Smooth muscle cell (in vitro differentiated cells): ENCODE measurements around the gene ADAMTS18. TPM values are rescaled to one million over a fixed set of nuclear protein-coding genes. Genes with fewer than 3 reads are reported as not detected.
"Not testable (repeated sequence)": the region's sequence is repeated elsewhere in the genome, so short reads cannot be mapped to it uniquely, and the experiment has no call there.

Source experiments
- DNase-seq: peaks from one replicate; lab custom pipeline; 2025; ENCODE audit not compliant: unreplicated experiment; lab: John Stamatoyannopoulos, UW
- H2AFZ ChIP-seq: fragments of 200-600 bp; sonication (generic); 2 replicates; pipeline ENCODE4 v1.6.0; 2016; ENCODE audit warnings: antibody characterized with exemption, low read depth, mild to moderate bottlenecking
- H3F3A ChIP-seq: fragments of 200-600 bp; sonication (generic); 2 replicates; pipeline ENCODE4 v1.6.0; 2017; ENCODE audit warnings: antibody characterized with exemption, low read depth
- H3K27ac ChIP-seq: fragments of 200-600 bp; sonication (generic); 2 replicates; pipeline ENCODE4 v1.5.1; 2016; ENCODE audit warnings: low read depth, mild to moderate bottlenecking
- H3K27me3 ChIP-seq: fragments of 200-600 bp; sonication (generic); 2 replicates; pipeline ENCODE4 v1.6.1; 2016; ENCODE audit warnings: low read depth, mild to moderate bottlenecking
- H3K36me3 ChIP-seq: fragments of 200-600 bp; sonication (generic); 2 replicates; pipeline ENCODE4 v1.5.1; 2016; ENCODE audit warnings: low read depth
- H3K4me1 ChIP-seq: fragments of 200-600 bp; sonication (generic); 2 replicates; pipeline ENCODE4 v1.5.1; 2016; ENCODE audit warnings: low read depth
- H3K4me2 ChIP-seq: fragments of 200-600 bp; sonication (generic); 2 replicates; pipeline ENCODE4 v1.6.0; 2016; ENCODE audit warnings: mild to moderate bottlenecking
- H3K4me3 ChIP-seq: fragments of 200-600 bp; sonication (generic); 2 replicates; pipeline ENCODE4 v1.5.1; 2016; ENCODE audit warnings: mild to moderate bottlenecking
- H3K79me2 ChIP-seq: fragments of 200-600 bp; sonication (generic); 2 replicates; pipeline ENCODE4 v1.6.0; 2016; ENCODE audit warnings: low read depth, mild to moderate bottlenecking
- H3K9ac ChIP-seq: fragments of 200-600 bp; sonication (generic); 2 replicates; pipeline ENCODE4 v1.6.0; 2016; ENCODE audit warnings: low read depth
- H3K9me3 ChIP-seq: fragments of 200-600 bp; sonication (generic); replicated peaks from 2 replicates; pipeline ENCODE4 v1.5.1; 2016; ENCODE audit warnings: low read depth
- H4K20me1 ChIP-seq: fragments of 200-600 bp; sonication (generic); 2 replicates; pipeline ENCODE4 v1.6.0; 2016; ENCODE audit warnings: low read depth
- CTCF ChIP-seq: fragments of 200-600 bp; sonication (generic); IDR thresholded peaks from 2 replicates; pipeline ENCODE4 v1.5.1; 2017; ENCODE audit warnings: borderline replicate concordance, mild to moderate bottlenecking, antibody characterized with exemption; ENCODE audit not compliant: insufficient read depth, poor library complexity, severe bottlenecking
- WGBS: methylation state at CpG from one replicate; pipeline ENCODE4 v1.1.7; 2016; ENCODE audit warnings: low lambda C conversion rate; 5-methylcytosine and 5-hydroxymethylcytosine counted together
- polyA plus RNA-seq: library from polyadenylated mRNA; unstranded; fragments of >200 nt; fragmentation: Nextera tagmentation; extraction: Ambion mirVana; gene quantifications from 2 replicates; pipeline ENCODE4 v1.2.1, GENCODE V29; 2016
- total RNA-seq: library from RNA; depleted of rRNA; stranded (reverse); fragments of >200 nt; gene quantifications from 2 replicates; pipeline ENCODE4 v1.2.3, GENCODE V29; 2014

The ADAMTS18 gene
- total and polyA plus RNA-seq, 2 experiments from 2014 or later: 0.05 to 4.4 TPM

- no peak overlapping the region for H2AFZ ChIP-seq
- no peaks in the 10 kb centered on the region for H3F3A ChIP-seq
- no peaks in the 10 kb centered on the region for H3K79me2 ChIP-seq
- no peak overlapping the region for H3K4me2 ChIP-seq
- H3K9ac ChIP-seq: no peak overlapping the region
- DNase-seq: no peak
- no peak overlapping the region for H3K27ac ChIP-seq
- no peak overlapping the region for H3K4me3 ChIP-seq
- no peaks in the 10 kb centered on the region for H3K27me3 ChIP-seq
- no peaks in the 10 kb centered on the region for H3K9me3 ChIP-seq
- no peaks in the 10 kb centered on the region for H3K36me3 ChIP-seq
- WGBS: 88% methylated on average over 2 of the region's 2 CpGs
- no peak for TF ChIP-seq CTCF
- no peaks in the 10 kb centered on the region for H4K20me1 ChIP-seq
- H3K4me1 ChIP-seq: no peaks in the 10 kb centered on the region
These were observed 157.3 kb downstream of the ADAMTS18 start for GRCh38 chr16:77277571-77277970.

DNA sequence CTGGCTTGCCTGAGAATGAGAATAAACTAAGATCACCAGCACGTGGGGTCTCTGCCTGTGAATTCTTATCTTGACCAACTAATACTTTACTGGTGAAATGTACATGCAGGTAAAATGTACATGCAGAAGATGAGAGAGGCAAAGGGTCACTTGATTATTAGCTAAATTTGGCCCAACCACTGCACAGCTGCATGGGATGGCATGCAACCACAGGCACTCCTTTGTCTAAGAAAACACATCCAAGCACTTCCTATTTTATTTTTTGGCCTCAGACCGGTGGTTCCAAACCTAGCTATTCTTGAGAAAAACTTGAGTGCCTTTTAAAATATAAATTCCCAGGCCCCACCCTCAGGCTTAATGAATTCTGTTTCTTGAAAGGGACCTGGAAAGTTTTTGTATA, 157.7 kb downstream of the ADAMTS18 start:
- H3K4me2 ChIP-seq: no peak overlapping the region
- no peak overlapping the region for H3K27ac ChIP-seq
- no peaks in the 10 kb centered on the region for H3F3A ChIP-seq
- no peaks in the 10 kb centered on the region for H3K36me3 ChIP-seq
- H4K20me1 ChIP-seq: no peaks in the 10 kb centered on the region
- no peak overlapping the region for H3K4me3 ChIP-seq
- no peak for DNase-seq
- no peak overlapping the region for H3K9ac ChIP-seq
- no peaks in the 10 kb centered on the region for H3K79me2 ChIP-seq
- H3K4me1 ChIP-seq: no peaks in the 10 kb centered on the region
- WGBS: 97% methylated on average over 2 of the region's 2 CpGs
- TF ChIP-seq CTCF: no peak
- no peaks in the 10 kb centered on the region for H3K27me3 ChIP-seq
- no peak overlapping the region for H2AFZ ChIP-seq
- no peaks in the 10 kb centered on the region for H3K9me3 ChIP-seq

- Histone ChIP-seq H3K27me3 (no peaks in the 10 kb centered on the region), H2AFZ (no peak overlapping the region), H3K4me3 (no peak overlapping the region), H3K27ac (no peak overlapping the region), H3K36me3 (no peaks in the 10 kb centered on the region), H3K79me2 (no peaks in the 10 kb centered on the region), H3K4me1 (no peaks in the 10 kb centered on the region), H3K4me2 (no peak overlapping the region), H4K20me1 (no peaks in the 10 kb centered on the region), H3K9me3 (no peaks in the 10 kb centered on the region), H3K9ac (no peak overlapping the region), H3F3A (no peaks in the 10 kb centered on the region)
- DNase-seq: no peak
- no peak for TF ChIP-seq CTCF
- 96% methylated on average over 2 of the region's 2 CpGs for WGBS
These were observed 158.2 kb downstream of the ADAMTS18 start for GRCh38 chr16:77276661-77277060.

- not testable (repeated sequence) for H4K20me1 ChIP-seq, H3K4me3 ChIP-seq, H3K4me2 ChIP-seq, H3K9ac ChIP-seq, H3K36me3 ChIP-seq, H3K27ac ChIP-seq, H3K79me2 ChIP-seq, H2AFZ ChIP-seq, DNase-seq, H3K9me3 ChIP-seq, H3K4me1 ChIP-seq, H3F3A ChIP-seq, H3K27me3 ChIP-seq
- 98% methylated on average over 2 of the region's 2 CpGs for WGBS
These were observed 159.5 kb downstream of the ADAMTS18 start for GRCh38 chr16:77275303-77275702.
